ENCODE measurements around the gene TMEM271. TPM values are rescaled to one million over a fixed set of nuclear protein-coding genes. Genes with fewer than 3 reads are reported as not detected.

TMEM271 gene
- polyA plus RNA-seq, 1 donor from 2014 or later: 16.0 TPM

- TF ChIP-seq TAF1 (IDR thresholded peaks at IDR 0.05; ENCODE audit: low read depth) (no peak), SMC3 (conservative IDR thresholded peaks at IDR 0.05; ENCODE audit: poor library complexity) (no peak), POLR2AphosphoS5 (IDR thresholded peaks at IDR 0.05) (no peak), EP300 (conservative IDR thresholded peaks at IDR 0.05; ENCODE audit: poor library complexity, severe bottlenecking) (no peak), RAD21 (conservative IDR thresholded peaks at IDR 0.05) (no peak), EZH2 (IDR thresholded peaks at IDR 0.05; ENCODE audit: borderline replicate concordance, insufficient read depth, low read length, poor library complexity, severe bottlenecking) (no peak), REST (IDR thresholded peaks at IDR 0.05; ENCODE audit: borderline replicate concordance) (no peak), MXI1 (conservative IDR thresholded peaks at IDR 0.05; ENCODE audit: poor library complexity, severe bottlenecking) (no peak)
- TF ChIP-seq, protein P1, sequence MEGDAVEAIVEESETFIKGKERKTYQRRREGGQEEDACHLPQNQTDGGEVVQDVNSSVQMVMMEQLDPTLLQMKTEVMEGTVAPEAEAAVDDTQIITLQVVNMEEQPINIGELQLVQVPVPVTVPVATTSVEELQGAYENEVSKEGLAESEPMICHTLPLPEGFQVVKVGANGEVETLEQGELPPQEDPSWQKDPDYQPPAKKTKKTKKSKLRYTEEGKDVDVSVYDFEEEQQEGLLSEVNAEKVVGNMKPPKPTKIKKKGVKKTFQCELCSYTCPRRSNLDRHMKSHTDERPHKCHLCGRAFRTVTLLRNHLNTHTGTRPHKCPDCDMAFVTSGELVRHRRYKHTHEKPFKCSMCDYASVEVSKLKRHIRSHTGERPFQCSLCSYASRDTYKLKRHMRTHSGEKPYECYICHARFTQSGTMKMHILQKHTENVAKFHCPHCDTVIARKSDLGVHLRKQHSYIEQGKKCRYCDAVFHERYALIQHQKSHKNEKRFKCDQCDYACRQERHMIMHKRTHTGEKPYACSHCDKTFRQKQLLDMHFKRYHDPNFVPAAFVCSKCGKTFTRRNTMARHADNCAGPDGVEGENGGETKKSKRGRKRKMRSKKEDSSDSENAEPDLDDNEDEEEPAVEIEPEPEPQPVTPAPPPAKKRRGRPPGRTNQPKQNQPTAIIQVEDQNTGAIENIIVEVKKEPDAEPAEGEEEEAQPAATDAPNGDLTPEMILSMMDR (IDR thresholded peaks at IDR 0.05; ENCODE audit: poor library complexity, severe bottlenecking): no peak
- no peaks in the 10 kb centered on the region for H4K20me1 ChIP-seq (ENCODE audit: insufficient read depth)
- H3K9me3 ChIP-seq (ENCODE audit: low read length): peaks cover 10% of the 10 kb centered on the region
- peaks cover 35% of the 10 kb centered on the region for H3K27me3 ChIP-seq (ENCODE audit: insufficient read depth, low read depth, low read length)
- H3K4me2 ChIP-seq (ENCODE audit: low read length): no peak overlapping the region
- H2AFZ ChIP-seq (ENCODE audit: low read depth, low read length): no peak overlapping the region
- H3K36me3 ChIP-seq (ENCODE audit: insufficient read depth, low read length): peaks cover 5% of the 10 kb centered on the region
- no peak overlapping the region for H3K9ac ChIP-seq (ENCODE audit: low read length)
- H3K9me2 ChIP-seq (ENCODE audit: insufficient read depth, low read length): no peaks in the 10 kb centered on the region
- peak overlapping the region; percentile 25 for H3K4me3 ChIP-seq (ENCODE audit: low read length)
- no peaks in the 10 kb centered on the region for H3K79me2 ChIP-seq (replicated peaks; ENCODE audit: insufficient read depth, low read length)
- H3K27ac ChIP-seq (ENCODE audit: low read length): no peak overlapping the region
- H3F3A ChIP-seq (ENCODE audit: insufficient read depth, low read length, poor library complexity, severe bottlenecking): peaks cover 2% of the 10 kb centered on the region
These were observed 4.1 kb downstream of the TMEM271 start for GRCh38 chr4:571838-572572.

DNA sequence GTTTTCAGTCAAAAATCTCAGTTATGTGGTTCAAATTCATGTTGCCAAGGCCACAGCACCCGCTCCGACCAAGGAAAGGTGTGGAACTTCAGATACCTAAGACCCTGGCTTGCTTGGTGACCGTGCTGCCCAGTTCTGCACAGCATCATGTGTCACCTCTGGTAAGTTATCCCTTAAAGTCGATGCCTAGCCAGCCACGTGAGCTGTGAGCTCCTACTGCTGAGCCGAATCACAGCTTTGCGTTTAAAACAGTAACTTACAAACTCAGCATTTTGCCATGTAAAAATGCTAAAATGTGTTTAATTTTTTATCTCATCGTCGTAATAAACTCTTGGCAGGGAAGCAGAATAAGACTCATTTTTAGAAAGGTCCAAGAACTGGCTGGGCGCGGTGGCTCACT is 5.3 kb downstream of the TMEM271 start:
- H3K79me2 ChIP-seq (replicated peaks; ENCODE audit: insufficient read depth, low read length): no peaks in the 10 kb centered on the region
- peaks cover 10% of the 10 kb centered on the region for H3K9me3 ChIP-seq (ENCODE audit: low read length)
- H3F3A ChIP-seq (ENCODE audit: insufficient read depth, low read length, poor library complexity, severe bottlenecking): peaks cover 2% of the 10 kb centered on the region
- no peak overlapping the region for H2AFZ ChIP-seq (ENCODE audit: low read depth, low read length)
- no peak overlapping the region for H3K9ac ChIP-seq (ENCODE audit: low read length)
- TF ChIP-seq TAF1 (IDR thresholded peaks at IDR 0.05; ENCODE audit: low read depth) (no peak), POLR2AphosphoS5 (IDR thresholded peaks at IDR 0.05) (no peak), SMC3 (conservative IDR thresholded peaks at IDR 0.05; ENCODE audit: poor library complexity) (no peak), EP300 (conservative IDR thresholded peaks at IDR 0.05; ENCODE audit: poor library complexity, severe bottlenecking) (no peak), EZH2 (IDR thresholded peaks at IDR 0.05; ENCODE audit: borderline replicate concordance, insufficient read depth, low read length, poor library complexity, severe bottlenecking) (no peak), REST (IDR thresholded peaks at IDR 0.05; ENCODE audit: borderline replicate concordance) (no peak), MXI1 (conservative IDR thresholded peaks at IDR 0.05; ENCODE audit: poor library complexity, severe bottlenecking) (no peak)
- TF ChIP-seq, protein P1 (IDR thresholded peaks at IDR 0.05; ENCODE audit: poor library complexity, severe bottlenecking): no peak
- no peak overlapping the region for H3K4me3 ChIP-seq (ENCODE audit: low read length)
- peaks cover 5% of the 10 kb centered on the region for H3K36me3 ChIP-seq (ENCODE audit: insufficient read depth, low read length)
- no peaks in the 10 kb centered on the region for H3K9me2 ChIP-seq (ENCODE audit: insufficient read depth, low read length)
- H3K27ac ChIP-seq (ENCODE audit: low read length): no peak overlapping the region
- H3K27me3 ChIP-seq (ENCODE audit: insufficient read depth, low read depth, low read length): peaks cover 35% of the 10 kb centered on the region
- H3K4me2 ChIP-seq (ENCODE audit: low read length): no peak overlapping the region
- no peaks in the 10 kb centered on the region for H4K20me1 ChIP-seq (ENCODE audit: insufficient read depth)

Measured in neural cell (in vitro differentiated cells).